ENCODE measurements around the gene TTC6.

DNA sequence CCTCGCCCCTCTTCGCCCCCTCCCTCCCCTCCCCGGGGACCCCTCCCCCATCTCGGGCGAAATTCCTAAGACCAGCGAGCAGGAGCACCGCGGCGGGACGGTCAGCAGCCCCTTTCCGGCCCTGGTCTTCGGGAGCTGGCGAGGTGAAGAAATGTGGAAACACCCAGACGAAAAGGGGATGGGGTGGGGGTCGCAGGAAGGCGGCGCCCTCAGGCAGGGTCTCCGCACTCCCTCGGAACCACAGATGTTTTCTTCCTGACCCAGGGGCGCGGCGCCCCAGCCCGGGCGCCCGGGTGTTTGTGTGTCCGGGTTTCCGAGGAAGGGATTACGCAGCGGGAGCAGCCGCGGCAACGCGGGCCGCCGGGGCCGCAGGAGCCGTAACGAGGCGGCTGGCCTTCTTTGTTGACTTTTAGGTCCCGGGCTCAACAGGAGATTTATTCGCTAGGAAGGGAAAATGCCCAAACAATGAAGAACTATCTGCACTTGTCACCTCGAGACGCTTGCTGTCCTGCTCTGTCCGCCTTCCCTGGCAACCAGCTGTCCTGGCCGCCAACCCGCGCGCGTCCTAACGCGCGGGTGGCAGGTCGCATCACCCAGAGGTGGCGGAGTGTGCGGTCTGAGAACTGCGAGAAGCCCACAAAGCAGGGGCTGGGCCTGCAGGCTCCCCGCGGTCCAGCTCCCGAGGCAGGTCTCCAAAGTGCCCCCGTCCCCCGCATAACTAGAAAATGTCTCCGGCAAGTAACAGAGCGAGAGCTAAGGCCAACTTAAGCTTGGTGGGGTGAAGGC, 7.4 kb upstream of the TTC6 start:
- TF ChIP-seq, protein P1, sequence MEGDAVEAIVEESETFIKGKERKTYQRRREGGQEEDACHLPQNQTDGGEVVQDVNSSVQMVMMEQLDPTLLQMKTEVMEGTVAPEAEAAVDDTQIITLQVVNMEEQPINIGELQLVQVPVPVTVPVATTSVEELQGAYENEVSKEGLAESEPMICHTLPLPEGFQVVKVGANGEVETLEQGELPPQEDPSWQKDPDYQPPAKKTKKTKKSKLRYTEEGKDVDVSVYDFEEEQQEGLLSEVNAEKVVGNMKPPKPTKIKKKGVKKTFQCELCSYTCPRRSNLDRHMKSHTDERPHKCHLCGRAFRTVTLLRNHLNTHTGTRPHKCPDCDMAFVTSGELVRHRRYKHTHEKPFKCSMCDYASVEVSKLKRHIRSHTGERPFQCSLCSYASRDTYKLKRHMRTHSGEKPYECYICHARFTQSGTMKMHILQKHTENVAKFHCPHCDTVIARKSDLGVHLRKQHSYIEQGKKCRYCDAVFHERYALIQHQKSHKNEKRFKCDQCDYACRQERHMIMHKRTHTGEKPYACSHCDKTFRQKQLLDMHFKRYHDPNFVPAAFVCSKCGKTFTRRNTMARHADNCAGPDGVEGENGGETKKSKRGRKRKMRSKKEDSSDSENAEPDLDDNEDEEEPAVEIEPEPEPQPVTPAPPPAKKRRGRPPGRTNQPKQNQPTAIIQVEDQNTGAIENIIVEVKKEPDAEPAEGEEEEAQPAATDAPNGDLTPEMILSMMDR (IDR thresholded peaks at IDR 0.05; ENCODE audit: low read depth, low read length) = no peak
- TF ChIP-seq POLR2A (IDR thresholded peaks at IDR 0.05; ENCODE audit: extremely low read depth, insufficient read length) (no peak), MYC (IDR thresholded peaks at IDR 0.05; ENCODE audit: low read depth, low read length) (no peak)
